Medulla oblongata (tissue), 1 donor: ENCODE measurements around the gene CIAO2A.
"Not testable (repeated sequence)": the region's sequence is repeated elsewhere in the genome, so short reads cannot be mapped to it uniquely, and the experiment has no call there.

Source experiments
- DNase-seq: peaks from one replicate; pipeline ENCODE4 v3.0.0-alpha.2; 2015; ENCODE audit errors: extremely low spot score

CIAO2A gene

GRCh38 chr15:64093627-64094417 is at the start of gene CIAO2A:
TSS of gene CIAO2A (minus strand) at chr15:64093838. CDS start at chr15:64093768, 70 bp downstream.
- DNase-seq: peak; percentile 100

GRCh38 chr15:64143276-64143675 is 49.6 kb upstream of the CIAO2A start:
- no peak for DNase-seq

GRCh38 chr15:64141798-64142512 is 48.3 kb upstream of the CIAO2A start:
- no peak for DNase-seq

- DNase-seq: no peak
These were observed 44.8 kb upstream of the CIAO2A start for GRCh38 chr15:64138331-64138941.

- peak; percentile 79 for DNase-seq
These were observed 43.7 kb upstream of the CIAO2A start for GRCh38 chr15:64137226-64137833.

GRCh38 chr15:64136347-64136746 is 42.7 kb upstream of the CIAO2A start:
- no peak for DNase-seq

- DNase-seq: peak; percentile 69
These were observed 40.7 kb upstream of the CIAO2A start for GRCh38 chr15:64134345-64134829.

GRCh38 chr15:64133623-64134344 is 40.1 kb upstream of the CIAO2A start:
- no peak for DNase-seq

- DNase-seq: no peak
These were observed 38.6 kb upstream of the CIAO2A start for GRCh38 chr15:64132217-64132616.

GRCh38 chr15:64131547-64131946 is 37.9 kb upstream of the CIAO2A start:
- DNase-seq: peak; percentile 81

- no peak for DNase-seq
These were observed 36.5 kb upstream of the CIAO2A start for GRCh38 chr15:64130159-64130558.

GRCh38 chr15:64127521-64128270 is 34.1 kb upstream of the CIAO2A start:
- DNase-seq: no peak

GRCh38 chr15:64125978-64126377 is 32.3 kb upstream of the CIAO2A start:
- DNase-seq: no peak

GRCh38 chr15:64122936-64123351 is 29.3 kb upstream of the CIAO2A start:
- DNase-seq: peak; percentile 97

- DNase-seq: no peak
These were observed 28.8 kb upstream of the CIAO2A start for GRCh38 chr15:64122444-64122843.

GRCh38 chr15:64121614-64122013 is 28.0 kb upstream of the CIAO2A start:
- DNase-seq: no peak

GRCh38 chr15:64120322-64120721 is 26.7 kb upstream of the CIAO2A start:
- not testable (repeated sequence) for DNase-seq

GRCh38 chr15:64117759-64118487 is 24.3 kb upstream of the CIAO2A start:
- no peak for DNase-seq

GRCh38 chr15:64112904-64113303 is 19.3 kb upstream of the CIAO2A start:
- no peak for DNase-seq
